ENCODE results near the gene MATCAP1. TPM values are rescaled to one million over a fixed set of nuclear protein-coding genes. Genes with fewer than 3 reads are reported as not detected.
A peak's percentile ranks its signal among the peaks of the same experiment; 100 is the strongest.

Gene MATCAP1
- total and polyA plus RNA-seq, 4 donors: 1.5 to 4.8 (median 3.2) TPM

- Histone ChIP-seq H3K4me3 (ENCODE audit: low read depth in 1 of 3, low read length in 3 of 3) (no peak overlapping the region), H3K36me3 (ENCODE audit: control insufficient read depth in 4 of 4, insufficient read depth in 3 of 4, low read depth in 1 of 4, low read length in 3 of 4) (no peaks in the 10 kb centered on the region), H3K9ac (ENCODE audit: low read depth in 1 of 2, low read length in 2 of 2) (no peak overlapping the region), H3K9me3 (ENCODE audit: control insufficient read depth in 4 of 4, low read length in 3 of 4) (no peaks in the 10 kb centered on the region), H3K4me1 (ENCODE audit: control insufficient read depth in 4 of 4, insufficient read depth in 4 of 4, low read length in 3 of 4) (peaks cover 7 to 46% (median 30%) of the 10 kb centered on the region in 4 donors), H3K27ac (ENCODE audit: low read depth in 1 of 2, low read length in 2 of 2) (peak overlapping the region in 1 of 2 donors; percentile 77), H3K27me3 (ENCODE audit: control insufficient read depth in 4 of 4, insufficient read depth in 4 of 4, low read length in 3 of 4) (no peaks in the 10 kb centered on the region)
- WGBS: 84% methylated on average over 7 of the region's 7 CpGs
- TF ChIP-seq ZBTB33 (IDR thresholded peaks at IDR 0.05) (no peak), FOXA2 (IDR thresholded peaks at IDR 0.05) (no peak), GABPA (IDR thresholded peaks at IDR 0.05 in 1 of 2, conservative IDR thresholded peaks at IDR 0.05 in 1 of 2) (no peak), FOXA1 (IDR thresholded peaks at IDR 0.05) (no peak), YY1 (IDR thresholded peaks at IDR 0.05) (no peak), HNF4A (conservative IDR thresholded peaks at IDR 0.05) (no peak), MAX (IDR thresholded peaks at IDR 0.05) (no peak), CTCF (IDR thresholded peaks at IDR 0.05; ENCODE audit: low read depth, low read length, missing input control) (no peak), RAD21 (IDR thresholded peaks at IDR 0.05) (no peak), NR2F2 (IDR thresholded peaks at IDR 0.05) (no peak), ATF3 (IDR thresholded peaks at IDR 0.05) (no peak), TAF1 (conservative IDR thresholded peaks at IDR 0.05) (no peak), EGR1 (IDR thresholded peaks at IDR 0.05; ENCODE audit: low read depth in 2 of 2) (no peak), HNF4G (IDR thresholded peaks at IDR 0.05) (no peak), RXRA (IDR thresholded peaks at IDR 0.05) (no peak), REST (IDR thresholded peaks at IDR 0.05) (no peak)
- no peak for DNase-seq (ENCODE audit: low spot score)
These were observed 25.7 kb downstream of the MATCAP1 start for GRCh38 chr16:67157892-67158635.

Measured in liver (tissue), 9 donors.